Esophagus muscularis mucosa (tissue), 4 donors: ENCODE measurements around the gene ANO4. TPM values are rescaled to one million over a fixed set of nuclear protein-coding genes. Genes with fewer than 3 reads are reported as not detected.

Source experiments
- DNase-seq: peaks from one replicate; pipeline ENCODE4 v3.0.0-alpha.2; 2017; ENCODE audit errors: extremely low spot score
- H3K27ac ChIP-seq, 4 donors: fragments of 200-600 bp; sonication (generic); replicated peaks in 1 of 4; 1 replicate in 3 of 4; 2 replicates in 1 of 4; pipeline ENCODE4 v1.5.1; 2016 to 2019; ENCODE audit warnings: mild to moderate bottlenecking in 1 of 4
- H3K27me3 ChIP-seq, 4 donors: fragments of 200-600 bp; sonication (generic); one replicate each; pipeline versions ENCODE4 v1.5.1 to v1.6.0; 2016 to 2019
- H3K36me3 ChIP-seq, 4 donors: fragments of 200-600 bp; sonication (generic); one replicate each; pipeline ENCODE4 v1.5.1; 2016 to 2019
- H3K4me1 ChIP-seq, 4 donors: fragments of 200-600 bp; sonication (generic); one replicate each; pipeline ENCODE4 v1.5.1; 2016 to 2019
- H3K4me3 ChIP-seq, 4 donors: fragments of 200-600 bp; sonication (generic); 1 replicate in 2 of 4; 2 replicates in 2 of 4; pipeline ENCODE4 v1.5.1; 2016 to 2019; ENCODE audit warnings: mild to moderate bottlenecking in 4 of 4, moderate library complexity in 1 of 4
- H3K9me3 ChIP-seq, 4 donors: fragments of 200-600 bp; sonication (generic); 1 replicate in 3 of 4; 2 replicates in 1 of 4; pipeline ENCODE4 v1.5.1; 2016 to 2019
- CTCF ChIP-seq, 3 experiments: fragments of 200-600 bp in 2 of 3; fragments of 450-650 bp in 1 of 3; sonication (generic) in 2 of 3; IDR thresholded peaks; one replicate each; pipeline ENCODE4 v1.5.1; 2017 to 2019; ENCODE audit warnings: antibody characterized with exemption in 3 of 3, mild to moderate bottlenecking in 2 of 3, moderate library complexity in 1 of 3
- EP300 ChIP-seq: sonication (generic); formaldehyde crosslinking; IDR thresholded peaks from one replicate; pipeline ENCODE4 v1.6.1; 2017; ENCODE audit warnings: antibody characterized with exemption
- POLR2A ChIP-seq: fragments of 450-650 bp; IDR thresholded peaks from one replicate; pipeline ENCODE4 v1.6.1; 2017; ENCODE audit warnings: antibody characterized with exemption, moderate library complexity, mild to moderate bottlenecking, low read depth
- POLR2AphosphoS5 ChIP-seq, 2 donors: sonication (generic); formaldehyde crosslinking; IDR thresholded peaks; one replicate each; pipeline ENCODE4 v1.6.1; 2017; ENCODE audit warnings: antibody characterized with exemption in 2 of 2
- WGBS: methylation state at CpG from one replicate; pipeline ENCODE4 v1.1.5; 2018; 5-methylcytosine and 5-hydroxymethylcytosine counted together
- intact Hi-C: fragments of 100-400 bp; cut with DNase I; formaldehyde crosslinking; loops from one replicate; pipeline ENCODE4 v1.15.1; 2023
- total RNA-seq, 4 donors: library from RNA; depleted of rRNA; stranded (reverse); fragments of >200 nt; gene quantifications; one replicate each; pipeline versions ENCODE4 v1.1.0 to v1.2.1, GENCODE V29; 2016

ANO4 gene
- total RNA-seq, 4 donors from 2014 or later, result 0.06 to 0.17 TPM; not detected in 2

- no peak for DNase-seq
- no peak overlapping the region for H3K4me3 ChIP-seq
- H3K4me1 ChIP-seq, result no peaks in the 10 kb centered on the region
- peaks cover 0 to 14% (median 7%) of the 10 kb centered on the region in 4 donors for H3K9me3 ChIP-seq
- intact Hi-C loops, result no loop called here
- TF ChIP-seq EP300 (no peak), POLR2A (no peak), POLR2AphosphoS5 (IDR thresholded peaks at IDR 0.05) (no peak), CTCF (IDR thresholded peaks at IDR 0.05) (no peak)
- WGBS, result 100% methylated on average over 1 of the region's 1 CpG
- H3K27ac ChIP-seq, result no peak overlapping the region
- H3K36me3 ChIP-seq, result no peaks in the 10 kb centered on the region
- no peaks in the 10 kb centered on the region for H3K27me3 ChIP-seq
These were observed 39.4 kb upstream of the ANO4 start for GRCh38 chr12:100755186-100755585.

GRCh38 chr12:100758083-100758482 lies 36.5 kb upstream of the ANO4 start:
- TF ChIP-seq POLR2AphosphoS5 (IDR thresholded peaks at IDR 0.05) (no peak), EP300 (no peak), POLR2A (no peak)
- no peak overlapping the region for H3K4me3 ChIP-seq
- H3K27me3 ChIP-seq, result no peaks in the 10 kb centered on the region
- H3K9me3 ChIP-seq, result peaks cover 0 to 8% (median 3%) of the 10 kb centered on the region in 4 donors
- no peaks in the 10 kb centered on the region for H3K4me1 ChIP-seq
- H3K36me3 ChIP-seq, result no peaks in the 10 kb centered on the region
- no peak overlapping the region for H3K27ac ChIP-seq
- whole genome bisulfite sequencing, result 89% methylated on average over 2 of the region's 2 CpGs
- intact Hi-C loops, result no loop called here
- DNase-seq, result no peak

GRCh38 chr12:100767371-100767770 lies 27.2 kb upstream of the ANO4 start:
- Histone ChIP-seq H3K4me3 (no peak overlapping the region), H3K9me3 (peaks cover 0 to 2% (median 0%) of the 10 kb centered on the region in 4 donors), H3K27ac (no peak overlapping the region), H3K4me1 (no peaks in the 10 kb centered on the region), H3K36me3 (no peaks in the 10 kb centered on the region), H3K27me3 (no peaks in the 10 kb centered on the region)
- DNase-seq, result no peak
- TF ChIP-seq CTCF (IDR thresholded peaks at IDR 0.05) (no peak), POLR2AphosphoS5 (IDR thresholded peaks at IDR 0.05) (no peak), POLR2A (no peak), EP300 (no peak)
- intact Hi-C loops, result no loop called here

GRCh38 chr12:100767950-100768349 lies 26.6 kb upstream of the ANO4 start:
- TF ChIP-seq CTCF (IDR thresholded peaks at IDR 0.05) (no peak), POLR2AphosphoS5 (IDR thresholded peaks at IDR 0.05) (no peak), EP300 (no peak), POLR2A (no peak)
- no peak overlapping the region for H3K27ac ChIP-seq
- H3K4me3 ChIP-seq, result no peak overlapping the region
- no peaks in the 10 kb centered on the region for H3K4me1 ChIP-seq
- no peak for DNase-seq
- peaks cover 0 to 2% (median 0%) of the 10 kb centered on the region in 4 donors for H3K9me3 ChIP-seq
- WGBS, result 78% methylated on average over 2 of the region's 2 CpGs
- intact Hi-C loops, result no loop called here
- H3K36me3 ChIP-seq, result no peaks in the 10 kb centered on the region
- H3K27me3 ChIP-seq, result no peaks in the 10 kb centered on the region

GRCh38 chr12:100778967-100779590 lies 15.5 kb upstream of the ANO4 start:
- H3K9me3 ChIP-seq, result no peaks in the 10 kb centered on the region
- WGBS, result 56% methylated on average over 1 of the region's 1 CpG
- H3K36me3 ChIP-seq, result no peaks in the 10 kb centered on the region
- intact Hi-C loops, result no loop called here
- H3K27ac ChIP-seq, result no peak overlapping the region
- no peak overlapping the region for H3K4me3 ChIP-seq
- H3K27me3 ChIP-seq, result peaks cover 0 to 16% (median 0%) of the 10 kb centered on the region in 4 donors
- DNase-seq, result no peak
- H3K4me1 ChIP-seq, result no peaks in the 10 kb centered on the region
- no peak for TF ChIP-seq CTCF (IDR thresholded peaks at IDR 0.05)
- TF ChIP-seq POLR2AphosphoS5 (IDR thresholded peaks at IDR 0.05), result no peak
- TF ChIP-seq POLR2A, result no peak
- no peak for TF ChIP-seq EP300
